Omental fat pad (tissue), 4 donors: ENCODE results near the gene TUBB3. TPM values are rescaled to one million over a fixed set of nuclear protein-coding genes. Genes with fewer than 3 reads are reported as not detected.

Experiments
- ATAC-seq: fragments of 150-250 bp; one replicate; pipeline ENCODE4 v1.9.1; 2016; ENCODE audit warnings: mild to moderate bottlenecking, moderate library complexity; ENCODE audit not compliant: low FRiP score
- DNase-seq: peaks from one replicate; pipeline ENCODE4 v3.0.0-alpha.2; 2019; ENCODE audit warnings: low spot score
- total RNA-seq, 4 donors: library from RNA; depleted of rRNA; stranded (reverse); fragments of >200 nt; gene quantifications; one replicate each; pipeline ENCODE4 v1.1.0, GENCODE V29; 2016
- TF ChIP-seq, protein P1 (sequence below), 3 donors: fragments of 450-650 bp; IDR thresholded peaks; one replicate each; pipeline ENCODE4 v1.5.1; 2016 to 2017; ENCODE audit warnings: antibody characterized with exemption in 3 of 3, mild to moderate bottlenecking in 3 of 3, moderate library complexity in 2 of 3

Gene TUBB3
- total RNA-seq, 4 donors from 2014 or later, result 2.8 to 34.9 (median 10.5) TPM

DNA sequence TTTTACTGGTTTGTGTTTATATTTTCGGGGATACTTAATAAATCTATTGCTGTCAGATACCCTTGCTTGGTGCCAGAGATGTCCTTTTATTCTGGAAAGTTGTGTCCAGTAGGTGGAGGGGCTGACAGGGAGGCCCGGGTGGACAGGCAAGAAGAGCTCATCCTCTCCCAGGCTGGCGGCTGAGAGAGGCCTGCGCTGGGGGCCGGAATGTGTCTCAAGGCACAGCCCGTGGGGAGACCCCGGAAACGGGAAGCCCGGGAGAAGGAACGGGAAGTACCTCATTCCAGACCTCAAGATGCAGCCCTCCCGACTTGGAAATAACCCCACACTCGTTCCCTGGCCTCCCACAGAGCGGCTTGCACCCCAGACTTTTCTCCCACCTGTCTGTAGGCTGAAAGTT lies 12.9 kb downstream of the TUBB3 start:
- no peak for DNase-seq
- ATAC-seq, result no peak
- TF ChIP-seq, protein P1, sequence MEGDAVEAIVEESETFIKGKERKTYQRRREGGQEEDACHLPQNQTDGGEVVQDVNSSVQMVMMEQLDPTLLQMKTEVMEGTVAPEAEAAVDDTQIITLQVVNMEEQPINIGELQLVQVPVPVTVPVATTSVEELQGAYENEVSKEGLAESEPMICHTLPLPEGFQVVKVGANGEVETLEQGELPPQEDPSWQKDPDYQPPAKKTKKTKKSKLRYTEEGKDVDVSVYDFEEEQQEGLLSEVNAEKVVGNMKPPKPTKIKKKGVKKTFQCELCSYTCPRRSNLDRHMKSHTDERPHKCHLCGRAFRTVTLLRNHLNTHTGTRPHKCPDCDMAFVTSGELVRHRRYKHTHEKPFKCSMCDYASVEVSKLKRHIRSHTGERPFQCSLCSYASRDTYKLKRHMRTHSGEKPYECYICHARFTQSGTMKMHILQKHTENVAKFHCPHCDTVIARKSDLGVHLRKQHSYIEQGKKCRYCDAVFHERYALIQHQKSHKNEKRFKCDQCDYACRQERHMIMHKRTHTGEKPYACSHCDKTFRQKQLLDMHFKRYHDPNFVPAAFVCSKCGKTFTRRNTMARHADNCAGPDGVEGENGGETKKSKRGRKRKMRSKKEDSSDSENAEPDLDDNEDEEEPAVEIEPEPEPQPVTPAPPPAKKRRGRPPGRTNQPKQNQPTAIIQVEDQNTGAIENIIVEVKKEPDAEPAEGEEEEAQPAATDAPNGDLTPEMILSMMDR (IDR thresholded peaks at IDR 0.05), result no peak

DNA sequence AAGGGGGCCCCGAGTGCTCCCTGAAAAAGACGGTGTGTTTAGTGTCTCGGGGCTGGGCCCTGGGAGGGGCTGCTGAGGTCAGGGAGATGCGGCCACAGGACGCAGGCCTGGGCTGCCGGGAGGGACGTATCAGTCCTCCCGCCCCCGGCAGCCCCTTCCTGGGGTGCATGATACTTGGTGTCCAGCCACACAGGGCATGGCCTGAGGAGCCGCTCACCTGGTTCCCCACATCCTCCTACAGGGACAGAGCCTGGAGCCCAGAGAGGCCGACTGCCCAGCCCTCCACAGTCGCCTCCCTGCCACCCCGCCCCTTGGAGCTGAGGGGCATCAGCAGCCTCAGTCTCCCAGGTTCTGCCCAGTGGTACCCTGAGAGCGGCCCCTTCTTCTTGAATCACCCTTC lies 13.4 kb downstream of the TUBB3 start:
- TF ChIP-seq, protein P1 (IDR thresholded peaks at IDR 0.05), result no peak
- DNase-seq (no peak), ATAC-seq (no peak)

DNA sequence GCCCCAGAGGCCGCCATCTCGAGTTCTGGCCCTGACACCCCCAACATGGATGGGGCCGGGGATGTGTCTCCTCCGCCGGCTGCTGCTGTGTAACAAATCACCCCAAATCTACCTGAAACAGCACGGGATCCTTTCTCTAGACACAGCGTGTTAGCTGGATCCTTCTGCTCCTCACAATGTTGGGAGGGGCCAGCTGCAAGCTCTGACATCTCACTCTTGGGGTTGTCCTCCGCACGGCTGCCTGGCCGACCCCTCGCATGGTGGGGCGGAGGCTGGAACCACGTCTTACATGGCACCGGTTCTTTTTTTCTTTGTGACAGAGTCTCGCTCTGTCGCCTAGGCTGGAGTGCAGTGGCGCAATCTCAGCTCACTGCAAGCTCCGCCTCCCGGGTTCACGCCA lies 13.8 kb downstream of the TUBB3 start:
- no peak for DNase-seq
- TF ChIP-seq, protein P1 (IDR thresholded peaks at IDR 0.05), result no peak
- ATAC-seq, result no peak

DNA sequence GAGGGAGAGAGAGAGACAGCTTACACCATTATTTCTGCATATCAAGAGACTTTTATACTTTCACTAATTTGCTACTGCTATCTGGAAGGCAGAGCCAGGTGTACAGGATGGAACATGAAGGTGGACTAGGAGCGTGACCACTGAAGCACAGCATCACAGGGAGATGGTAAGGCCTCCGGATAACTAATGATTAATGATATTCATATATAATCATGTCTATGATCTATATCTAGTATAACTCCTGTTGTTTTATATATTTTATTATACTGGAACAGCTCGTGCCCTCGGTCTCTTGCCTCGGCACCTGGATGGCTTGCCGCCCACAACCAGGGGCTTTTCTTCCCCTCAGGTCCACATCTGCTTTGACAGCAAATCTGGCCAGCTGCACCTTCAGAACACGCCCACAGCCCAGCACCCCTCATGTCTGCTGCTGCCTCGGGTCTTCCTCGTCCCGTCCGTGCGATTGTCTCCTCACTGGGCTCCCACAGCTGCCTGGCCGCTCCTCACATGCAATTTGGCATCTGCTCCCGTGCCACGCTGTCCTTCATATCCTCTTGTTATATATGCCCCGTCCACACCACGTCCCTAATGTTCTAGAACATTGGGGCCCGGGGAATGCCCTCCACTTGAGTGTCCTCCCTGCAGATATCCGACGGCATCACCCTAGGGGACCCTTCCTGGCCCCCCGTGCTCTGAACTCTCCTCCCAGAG lies 15.2 kb downstream of the TUBB3 start:
- DNase-seq (no peak), ATAC-seq (no peak)
- TF ChIP-seq, protein P1 (IDR thresholded peaks at IDR 0.05), result no peak

DNA sequence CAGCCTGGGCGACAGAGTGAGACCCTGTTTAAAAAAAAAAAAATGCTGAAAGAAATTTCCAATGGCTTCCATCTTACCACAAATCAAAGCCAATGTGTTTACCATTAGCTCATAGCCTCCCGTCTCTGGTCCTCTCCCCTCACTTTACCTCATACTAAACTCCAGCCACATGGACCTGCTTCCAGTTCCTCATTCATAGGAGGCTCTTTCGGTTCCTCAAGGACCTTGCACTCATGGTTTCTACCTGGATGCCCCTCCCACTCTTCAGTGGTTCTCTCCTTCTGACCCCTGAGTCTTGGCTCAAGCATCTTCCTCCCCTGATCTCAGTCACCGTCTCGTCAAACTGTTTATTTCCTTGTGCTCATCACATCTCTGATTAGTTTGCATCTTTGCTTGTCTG lies 21.6 kb downstream of the TUBB3 start:
- DNase-seq, result no peak
- no peak for ATAC-seq
- TF ChIP-seq, protein P1 (IDR thresholded peaks at IDR 0.05), result no peak

DNA sequence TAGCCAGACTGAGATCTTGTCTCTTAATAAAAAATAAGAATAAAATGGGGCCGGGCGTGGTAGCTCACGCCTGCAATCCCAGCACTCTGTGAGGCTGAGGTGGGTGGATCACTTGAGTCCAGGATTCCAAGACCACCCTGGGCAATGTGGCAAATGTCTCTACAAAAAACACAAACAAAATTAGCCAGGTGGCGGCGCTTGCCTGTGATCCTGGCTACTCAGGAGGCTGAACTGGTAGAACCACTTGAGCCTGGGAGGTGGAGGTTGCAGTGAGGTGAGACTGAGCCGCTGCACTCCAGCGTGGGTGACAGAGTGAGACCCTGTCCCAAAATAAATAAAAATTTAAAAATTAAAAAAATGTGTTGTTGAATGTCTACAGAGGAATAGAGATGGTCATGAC lies 22.5 kb downstream of the TUBB3 start:
- TF ChIP-seq, protein P1 (IDR thresholded peaks at IDR 0.05), result no peak
- DNase-seq (no peak), ATAC-seq (no peak)

DNA sequence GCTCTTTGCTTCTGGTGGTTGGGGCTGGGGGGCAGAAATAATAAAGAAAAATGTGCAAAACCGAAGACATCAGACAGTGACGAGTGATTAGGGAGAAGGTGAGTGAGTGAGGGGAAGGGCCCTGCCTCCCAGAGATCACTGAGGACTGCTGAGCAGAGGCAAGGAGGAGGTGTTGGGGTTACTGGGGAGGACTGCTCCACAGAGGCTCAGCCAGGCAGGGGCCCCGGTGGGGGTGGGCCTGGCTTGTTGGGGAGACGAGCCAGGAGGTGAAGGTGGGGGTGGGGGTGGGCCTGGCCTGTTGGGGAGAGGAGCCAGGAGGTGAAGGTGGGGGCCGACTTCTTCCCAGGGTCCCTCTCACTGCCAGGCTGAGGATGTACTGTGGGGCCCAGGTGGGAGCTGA lies 23.4 kb downstream of the TUBB3 start:
- ATAC-seq, result no peak
- no peak for DNase-seq
- TF ChIP-seq, protein P1 (IDR thresholded peaks at IDR 0.05), result no peak
